HG02973 (cell line): ENCODE data around the gene HDAC3.
A peak's percentile ranks its signal among the peaks of the same experiment; 100 is the strongest.
"Not testable (repeated sequence)": the region's sequence is repeated elsewhere in the genome, so short reads cannot be mapped to it uniquely, and the experiment has no call there.

Experiments used
- ATAC-seq: cut with Tn5 transposase; IDR thresholded peaks from one replicate; pipeline ENCODE4 v1.9.1; 2021; ENCODE audit warnings: moderate library complexity; ENCODE audit not compliant: unreplicated experiment

The HDAC3 gene

GRCh38 chr5:141636106-141636412 is 590 bp downstream of the HDAC3 start:
- no peak for ATAC-seq

- ATAC-seq: no peak
These were observed 1.0 kb downstream of the HDAC3 start for GRCh38 chr5:141635646-141636045.

- no peak for ATAC-seq
These were observed 1.9 kb downstream of the HDAC3 start for GRCh38 chr5:141634720-141635119.

DNA sequence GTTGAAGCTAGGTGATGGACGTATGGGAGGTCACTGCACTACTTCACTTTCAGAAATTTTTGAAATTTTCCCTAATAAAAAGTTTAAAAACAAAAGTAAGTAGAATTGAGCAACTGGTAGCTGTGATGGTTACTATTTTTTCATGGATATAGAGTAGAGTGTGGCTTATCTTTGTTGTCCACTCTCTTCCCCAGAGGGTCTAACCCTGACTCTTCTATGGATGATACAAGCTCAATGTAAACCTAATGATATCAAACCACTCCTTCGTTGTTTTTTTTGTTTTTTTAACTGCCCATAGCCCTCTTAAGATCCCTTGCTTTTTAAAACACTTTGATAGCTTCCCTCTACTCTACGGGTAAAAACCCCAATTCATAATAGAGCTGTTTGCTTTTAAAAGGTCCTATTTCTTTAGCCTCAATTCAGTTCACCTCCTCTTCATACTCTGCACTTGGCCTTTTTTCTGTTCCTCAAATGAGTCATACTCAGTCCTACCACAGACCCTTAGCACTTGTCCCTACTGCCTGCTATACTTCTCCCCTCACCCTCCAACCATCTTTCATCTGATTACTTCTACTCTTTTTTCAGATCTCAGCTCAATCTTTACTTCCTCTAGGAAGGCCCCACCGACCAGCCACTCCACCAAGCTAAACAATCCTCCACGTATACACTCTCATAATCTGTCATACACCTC is 2.6 kb downstream of the HDAC3 start:
- ATAC-seq: peak; percentile 56

- ATAC-seq: no peak
These were observed 4.0 kb downstream of the HDAC3 start for GRCh38 chr5:141632650-141633049.

DNA sequence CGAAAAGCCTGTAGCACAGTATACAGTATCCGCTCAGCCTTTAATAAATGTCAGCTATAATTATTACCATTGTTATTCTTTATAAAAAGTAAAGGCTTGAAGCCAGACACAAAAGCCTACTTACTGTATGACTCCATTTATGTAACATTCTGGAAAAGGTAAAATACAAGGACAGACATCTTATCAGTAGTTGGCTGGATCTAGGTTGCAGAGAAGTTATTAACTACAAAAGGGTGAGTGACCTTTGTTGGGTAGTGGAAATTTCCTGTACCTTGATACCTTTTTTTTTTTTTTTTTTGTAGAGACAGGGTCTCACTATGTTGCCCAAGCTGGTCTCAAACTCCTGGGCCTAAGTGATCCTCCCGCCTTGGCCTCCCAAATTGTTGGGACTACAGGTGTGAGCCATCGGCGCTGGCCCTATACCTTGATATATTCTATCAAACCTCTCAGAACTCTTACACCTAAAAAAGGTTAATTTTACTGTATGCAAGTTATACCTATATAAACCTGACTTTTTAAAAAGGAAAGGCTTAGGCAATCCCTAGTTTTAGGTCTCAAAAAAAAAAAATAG is 6.0 kb downstream of the HDAC3 start:
- ATAC-seq: no peak

DNA sequence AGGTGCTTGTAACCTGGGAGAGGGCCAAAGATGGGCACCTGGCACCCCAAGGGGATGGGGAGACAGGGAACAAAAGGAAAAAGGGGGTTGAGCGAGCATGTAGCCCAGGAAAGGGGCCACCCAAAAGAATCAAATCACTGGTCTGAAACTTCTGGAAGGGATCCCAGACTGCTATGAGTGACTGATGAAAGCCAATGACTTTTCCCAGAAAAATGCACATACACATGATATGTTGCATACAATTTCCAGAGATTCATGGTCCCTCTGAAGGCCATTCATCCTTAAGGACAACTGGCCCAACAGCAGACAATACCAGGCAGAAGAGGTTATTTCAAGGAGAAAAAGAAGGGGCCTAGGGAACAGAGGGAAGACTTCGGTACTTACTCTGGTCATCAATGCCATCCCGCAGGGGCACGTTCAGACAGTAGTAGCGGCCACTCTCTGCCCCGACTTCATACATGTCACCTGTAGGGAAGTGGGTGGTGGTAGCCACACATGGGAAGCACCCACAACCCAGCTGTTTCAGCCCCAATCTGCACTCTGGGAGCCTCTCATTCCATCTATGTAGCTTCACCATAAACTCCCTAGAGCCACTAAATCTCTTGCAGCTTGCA is 8.4 kb downstream of the HDAC3 start:
- ATAC-seq: no peak

DNA sequence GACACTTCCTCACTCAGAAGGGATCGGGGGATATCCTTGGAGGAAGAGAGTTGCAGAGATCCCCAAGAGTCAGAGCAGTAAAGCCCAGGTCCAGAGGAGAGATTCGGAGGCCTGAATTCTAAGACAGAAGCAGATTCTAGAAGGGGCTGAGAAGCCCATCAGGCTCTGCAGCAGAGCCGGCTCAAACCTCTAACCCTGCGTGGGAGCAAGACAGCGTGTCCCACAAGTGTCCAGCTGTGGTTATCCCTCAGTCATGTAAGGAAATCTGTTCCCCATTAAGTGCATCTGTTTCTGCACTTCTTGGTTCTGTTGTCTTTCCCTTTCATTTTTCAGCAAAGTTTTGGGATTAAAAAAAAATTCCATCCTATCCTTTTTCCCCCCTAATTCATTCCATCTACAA is 13.0 kb downstream of the HDAC3 start:
- ATAC-seq: no peak

DNA sequence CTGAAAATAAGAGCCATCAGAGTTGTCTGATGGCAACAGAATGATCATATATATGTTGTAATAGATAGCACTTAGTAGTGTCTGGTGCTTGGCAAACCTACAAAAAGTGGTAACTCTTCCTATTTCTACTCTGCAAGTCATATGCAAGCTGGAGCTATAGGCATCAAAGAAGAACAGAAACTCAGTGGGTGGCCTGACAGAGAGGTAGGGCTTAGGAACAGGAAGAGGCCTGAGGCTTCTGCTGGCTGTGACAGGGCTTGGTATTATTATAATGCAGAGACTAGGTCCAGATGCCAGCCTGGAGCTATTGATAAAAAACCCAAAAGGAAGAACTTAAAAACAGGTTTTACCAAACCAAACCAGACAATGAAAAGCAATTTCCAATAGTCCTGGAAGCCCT is 13.5 kb downstream of the HDAC3 start:
- peak; percentile 54 for ATAC-seq

DNA sequence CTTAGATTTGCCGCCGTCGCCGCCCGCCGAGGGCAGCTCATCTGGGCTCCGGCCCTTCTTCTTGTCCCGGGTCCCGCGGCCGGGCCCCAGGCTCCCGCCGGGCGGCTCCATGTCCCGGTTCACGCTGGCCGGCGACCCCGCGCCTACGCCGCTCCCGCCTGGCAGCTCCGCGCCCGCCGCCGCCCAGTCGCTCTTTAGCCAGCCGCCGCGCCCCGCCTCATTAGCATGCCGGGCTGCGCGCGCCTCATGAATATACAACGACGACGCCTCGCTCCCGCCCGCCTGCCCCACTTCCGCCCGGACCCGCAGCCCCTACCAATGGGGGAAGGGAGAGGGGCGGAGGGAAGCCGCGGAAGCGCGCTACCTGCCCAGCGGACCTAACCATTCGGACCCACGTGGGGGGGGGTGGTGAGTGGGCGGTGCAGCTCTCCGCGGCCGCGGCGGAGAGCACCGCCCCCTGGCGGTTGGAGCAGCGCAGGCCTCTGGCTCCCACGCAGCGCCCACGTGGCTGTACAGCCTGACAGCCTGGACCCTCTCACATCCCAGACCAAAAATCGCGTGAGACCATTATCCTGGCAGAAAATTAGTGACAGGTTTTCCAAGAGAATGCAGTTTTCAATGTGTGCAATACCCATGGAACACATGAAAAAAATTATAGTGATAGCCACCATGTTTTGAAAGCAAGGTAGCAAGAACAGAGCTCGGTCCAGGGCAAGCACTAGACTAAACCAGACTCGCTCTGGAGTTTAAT is 17.7 kb downstream of the HDAC3 start, which contains the start of gene DIAPH1:
Gene DIAPH1, minus strand, starts transcription at position 197 of the 751 bp plus-strand sequence. Its CDS starts 86 bp downstream, at position 111.
- peak; percentile 79 for ATAC-seq

GRCh38 chr5:141618030-141618803 is 18.4 kb downstream of the HDAC3 start:
- peak; percentile 36 for ATAC-seq

DNA sequence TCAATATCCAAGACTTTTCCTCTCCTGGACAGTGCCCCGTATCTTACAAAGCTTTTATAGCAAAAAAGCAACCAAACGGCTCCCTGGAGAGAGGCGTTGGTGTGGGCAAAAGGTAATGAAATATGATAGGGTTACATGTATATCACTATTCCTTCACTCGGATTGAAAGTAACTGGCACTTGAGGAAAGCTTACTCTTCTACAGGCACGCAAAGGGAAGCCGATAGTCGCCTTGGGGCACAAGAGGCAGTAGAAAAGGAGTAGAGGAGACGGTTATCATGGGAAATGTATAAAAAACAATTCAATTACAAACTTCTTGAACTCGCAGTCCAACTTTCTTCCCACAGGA is 19.0 kb downstream of the HDAC3 start:
- no peak for ATAC-seq

DNA sequence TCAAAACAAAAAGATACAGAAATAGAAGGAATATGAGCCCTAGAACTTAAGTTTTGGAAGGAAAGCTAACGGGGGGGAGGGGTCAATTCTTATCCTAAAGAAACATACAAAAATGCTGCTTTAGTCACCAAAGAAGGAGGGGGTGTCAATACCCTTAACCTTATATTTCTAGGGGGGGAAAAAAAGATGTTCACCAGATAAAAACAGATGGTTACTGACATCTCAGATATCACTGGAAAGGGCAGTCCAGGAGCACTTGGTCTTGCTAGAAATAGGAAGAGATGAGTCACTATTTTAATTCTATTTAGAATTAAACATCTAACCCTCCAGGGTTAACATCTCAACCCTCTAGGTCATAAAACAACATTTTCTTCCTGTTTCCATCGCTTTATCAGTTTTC is 19.5 kb downstream of the HDAC3 start:
- ATAC-seq: no peak

GRCh38 chr5:141615991-141616720 is 20.5 kb downstream of the HDAC3 start:
- no peak for ATAC-seq

GRCh38 chr5:141613344-141613743 is 23.3 kb downstream of the HDAC3 start:
- ATAC-seq: no peak

GRCh38 chr5:141611289-141611688 is 25.4 kb downstream of the HDAC3 start:
- ATAC-seq: no peak

GRCh38 chr5:141609921-141610320 is 26.7 kb downstream of the HDAC3 start:
- ATAC-seq: not testable (repeated sequence)

DNA sequence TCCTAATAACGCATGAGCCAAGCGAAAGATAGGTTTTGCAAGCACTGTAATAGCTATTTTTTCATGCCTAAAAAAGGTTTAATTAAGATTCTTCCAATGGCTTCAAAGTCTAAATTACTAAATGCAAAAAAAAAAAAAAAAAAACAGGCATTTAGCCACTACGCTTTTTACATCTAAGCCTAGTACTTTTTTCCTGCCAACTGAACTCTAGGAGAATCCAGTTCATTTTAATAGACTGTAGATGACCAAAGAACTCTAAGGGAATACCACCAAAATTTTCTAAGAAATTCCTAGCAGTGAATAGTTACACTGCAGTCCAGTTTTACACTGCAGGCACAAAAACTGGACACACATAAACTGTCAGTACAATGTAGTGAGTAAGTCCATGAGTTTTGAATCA is 27.6 kb downstream of the HDAC3 start:
- no peak for ATAC-seq

DNA sequence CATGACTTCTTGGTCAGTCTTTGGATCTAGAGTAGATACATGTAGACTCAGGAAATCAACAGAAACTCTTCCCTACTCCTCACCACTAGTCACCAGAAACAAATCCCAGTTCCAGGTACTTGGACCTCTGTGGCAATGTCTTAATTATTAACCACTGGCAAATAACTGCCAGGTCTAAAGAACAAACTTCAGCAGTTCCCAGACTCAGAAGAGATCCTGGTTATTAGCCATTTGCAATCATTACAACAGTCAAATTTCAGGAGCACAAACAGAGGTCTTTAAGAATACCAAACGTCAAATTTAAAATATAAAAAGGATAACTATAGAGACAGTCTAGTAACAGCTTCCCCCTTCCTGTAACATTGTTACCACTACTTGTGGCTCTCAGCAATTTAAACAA is 28.1 kb downstream of the HDAC3 start:
- ATAC-seq: no peak

DNA sequence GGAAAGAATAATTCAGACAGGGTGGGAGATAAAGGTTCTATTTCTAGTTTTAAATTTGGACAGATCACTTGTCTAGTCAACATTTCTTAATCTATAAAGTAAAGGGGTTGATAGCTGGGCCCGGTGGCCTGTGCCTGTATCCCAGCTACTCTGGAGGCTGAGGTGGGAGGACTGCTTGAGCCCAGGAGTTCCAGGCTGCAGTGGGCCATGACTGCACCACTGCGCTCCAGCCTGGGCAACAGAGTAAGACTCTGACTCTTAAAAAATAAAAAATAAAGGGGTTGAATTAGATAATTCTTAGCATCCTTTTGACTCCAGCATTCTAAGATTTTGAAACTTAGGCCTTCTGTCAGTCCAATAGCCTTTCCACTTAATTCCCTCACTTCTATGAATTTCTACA is 28.6 kb downstream of the HDAC3 start:
- no peak for ATAC-seq
